OCI-LY3 (cell line): Measurements from ENCODE around the gene B3GAT3.
A peak's percentile ranks its signal among the peaks of the same experiment; 100 is the strongest.

Source experiments
- H2AFZ ChIP-seq: fragments of 200-600, 300-600 bp; shearing (Covaris generic); 2 replicates; pipeline ENCODE4 v1.6.0; 2014; ENCODE audit warnings: antibody characterized with exemption, low read depth, low read length
- H3K27ac ChIP-seq: fragments of 200-600, 300-600 bp; sonication (generic); 2 replicates; pipeline ENCODE4 v1.5.1; 2014; ENCODE audit warnings: mild to moderate bottlenecking, low read length, moderate library complexity, mixed read lengths
- H3K27me3 ChIP-seq: fragments of 200-600, 300-600 bp; sonication (generic); 2 replicates; pipeline ENCODE4 v1.6.1; 2014; ENCODE audit warnings: low read depth, low read length, mixed read lengths
- H3K36me3 ChIP-seq: fragments of 200-600, 300-600 bp; sonication (generic); replicated peaks from 2 replicates; pipeline ENCODE3; 2014; ENCODE audit warnings: low read depth, low read length, mixed read lengths
- H3K4me1 ChIP-seq: fragments of 300-600, 200-600 bp; sonication (generic); 2 replicates; pipeline ENCODE4 v1.6.1; 2014; ENCODE audit warnings: low read length, mixed read lengths
- H3K4me2 ChIP-seq: fragments of 200-600, 300-600 bp; sonication (generic); 2 replicates; pipeline ENCODE4 v1.6.1; 2014; ENCODE audit warnings: low read length, mixed read lengths
- H3K4me3 ChIP-seq: fragments of 300-600, 200-600 bp; sonication (generic); 2 replicates; pipeline ENCODE4 v1.5.1; 2014; ENCODE audit warnings: antibody characterized with exemption, mild to moderate bottlenecking, low read length, moderate library complexity
- H3K79me2 ChIP-seq: fragments of 300-600, 200-600 bp; shearing (Covaris generic); 2 replicates; pipeline ENCODE4 v1.6.1; 2014; ENCODE audit warnings: mild to moderate bottlenecking, low read length, mixed read lengths
- H3K9ac ChIP-seq: fragments of 300-600, 200-600 bp; shearing (Covaris generic); 2 replicates; pipeline ENCODE4 v1.6.0; 2014; ENCODE audit warnings: mild to moderate bottlenecking, low read length, moderate library complexity
- H3K9me3 ChIP-seq: fragments of 200-600, 300-600 bp; shearing (Covaris generic); 2 replicates; pipeline ENCODE4 v1.6.1; 2014; ENCODE audit warnings: low read length, mixed read lengths; ENCODE audit not compliant: insufficient read depth
- H4K20me1 ChIP-seq: fragments of 200-600, 300-600 bp; sonication (generic); 2 replicates; pipeline ENCODE4 v1.6.1; 2016; ENCODE audit warnings: low read length, mixed read lengths; ENCODE audit not compliant: insufficient read depth
- CTCF ChIP-seq: fragments of 200-600, 300-600 bp; sonication (generic); IDR thresholded peaks from 2 replicates; pipeline ENCODE4 v1.5.1; 2014; ENCODE audit warnings: antibody characterized with exemption, low read length, low read depth
- EZH2phosphoT487 ChIP-seq: fragments of 200-600 bp; shearing (Covaris generic); IDR thresholded peaks from 2 replicates; pipeline ENCODE4 v1.6.1; 2018; ENCODE audit warnings: antibody characterized with exemption, mixed run types, low read depth

Gene B3GAT3

GRCh38 chr11:62567018-62567633 is 54.7 kb downstream of the B3GAT3 start:
- Histone ChIP-seq H3K36me3 (peaks cover 71% of the 10 kb centered on the region), H3K4me1 (peaks cover 47% of the 10 kb centered on the region), H3K27ac (peak overlapping the region; percentile 69), H3K9ac (no peak overlapping the region), H3K27me3 (no peaks in the 10 kb centered on the region), H3K79me2 (peaks cover 91% of the 10 kb centered on the region), H3K4me3 (no peak overlapping the region), H3K4me2 (peak overlapping the region; percentile 16), H4K20me1 (peaks cover 24% of the 10 kb centered on the region; the same call in 1 of the 2 replicates), H3K9me3 (no peaks in the 10 kb centered on the region), H2AFZ (no peak overlapping the region)
- TF ChIP-seq EZH2phosphoT487 (no peak), CTCF (no peak)

GRCh38 chr11:62566247-62566646 is 55.5 kb downstream of the B3GAT3 start:
- H3K4me2 ChIP-seq, result no peak overlapping the region
- peak overlapping the region; percentile 69 for H3K27ac ChIP-seq
- H3K4me1 ChIP-seq, result peaks cover 38% of the 10 kb centered on the region
- peaks cover 62% of the 10 kb centered on the region for H3K36me3 ChIP-seq
- TF ChIP-seq CTCF (no peak), EZH2phosphoT487 (no peak)
- H3K79me2 ChIP-seq, result peaks cover 86% of the 10 kb centered on the region
- H4K20me1 ChIP-seq, result peaks cover 24% of the 10 kb centered on the region; the same call in 1 of the 2 replicates
- H3K9ac ChIP-seq, result no peak overlapping the region
- H3K9me3 ChIP-seq, result no peaks in the 10 kb centered on the region
- no peaks in the 10 kb centered on the region for H3K27me3 ChIP-seq
- no peak overlapping the region for H3K4me3 ChIP-seq
- no peak overlapping the region for H2AFZ ChIP-seq
